Naive B cell (primary cell): ENCODE measurements around the gene IP6K1. TPM values are rescaled to one million over a fixed set of nuclear protein-coding genes. Genes with fewer than 3 reads are reported as not detected.

Source experiments
- ATAC-seq, 2 donors: fragments of 150-1000 bp; cut with Tn5 transposase; 2 replicates each; pipeline ENCODE4 v1.10.0; 2021; ENCODE audit warnings: low read depth in 2 of 2, mild to moderate bottlenecking in 2 of 2, moderate library complexity in 2 of 2
- DNase-seq: peaks from one replicate; pipeline ENCODE4 v3.0.0; 2022
- H3K27ac Mint-ChIP-seq, 6 donors: one replicate each; pipeline ENCODE4 v1.8.0; 2020 to 2022; ENCODE audit warnings: mild to moderate bottlenecking in 6 of 6, mixed read lengths in 6 of 6, moderate library complexity in 5 of 6, inconsistent platforms in 2 of 6
- H3K27me3 Mint-ChIP-seq, 3 donors: one replicate each; pipeline ENCODE4 v1.8.0; 2021 to 2022; ENCODE audit warnings: mixed read lengths in 3 of 3, mild to moderate bottlenecking in 1 of 3
- H3K36me3 Mint-ChIP-seq, 2 donors: one replicate each; pipeline ENCODE4 v1.8.0; 2020 to 2022; ENCODE audit warnings: mixed read lengths in 2 of 2, inconsistent platforms in 1 of 2, mild to moderate bottlenecking in 1 of 2
- H3K4me1 Mint-ChIP-seq, 3 donors: one replicate each; pipeline ENCODE4 v1.8.0; 2020 to 2022; ENCODE audit warnings: mixed read lengths in 3 of 3, inconsistent platforms in 1 of 3, mild to moderate bottlenecking in 1 of 3, moderate library complexity in 1 of 3
- H3K4me3 Mint-ChIP-seq, 8 donors: one replicate each; pipeline ENCODE4 v1.8.0; 2020 to 2022; ENCODE audit warnings: mild to moderate bottlenecking in 8 of 8, mixed read lengths in 8 of 8, moderate library complexity in 8 of 8, inconsistent platforms in 2 of 8
- H3K9me3 Mint-ChIP-seq, 7 donors: one replicate each; pipeline ENCODE4 v1.8.0; 2020 to 2022; ENCODE audit warnings: mixed read lengths in 7 of 7, mild to moderate bottlenecking in 5 of 7, inconsistent platforms in 2 of 7, moderate library complexity in 1 of 7
- polyA plus RNA-seq, 6 donors: library from polyadenylated mRNA; unstranded; fragments of 300-500 nt; fragmentation: Illumina TruSeq; gene quantifications; one replicate each; pipeline ENCODE4 v1.2.3, GENCODE V29; 2021; ENCODE audit warnings: low read depth in 6 of 6

Gene IP6K1
- polyA plus RNA-seq, 6 donors from 2014 or later, result 16.2 to 23.9 (median 21.3) TPM

GRCh38 chr3:49722896-49723295 is 63.4 kb downstream of the IP6K1 start:
- no peak for DNase-seq
- Mint-ChIP-seq H3K36me3 (no peaks in the 10 kb centered on the region), H3K27me3 (no peaks in the 10 kb centered on the region), H3K4me3 (peak overlapping the region; percentile 91 to 98 (median 95)), H3K9me3 (no peaks in the 10 kb centered on the region), H3K27ac (peak overlapping the region; percentile 97 to 100 (median 100)), H3K4me1 (peaks cover 45 to 68% (median 57%) of the 10 kb centered on the region in 3 donors)
- no peak for ATAC-seq

DNA sequence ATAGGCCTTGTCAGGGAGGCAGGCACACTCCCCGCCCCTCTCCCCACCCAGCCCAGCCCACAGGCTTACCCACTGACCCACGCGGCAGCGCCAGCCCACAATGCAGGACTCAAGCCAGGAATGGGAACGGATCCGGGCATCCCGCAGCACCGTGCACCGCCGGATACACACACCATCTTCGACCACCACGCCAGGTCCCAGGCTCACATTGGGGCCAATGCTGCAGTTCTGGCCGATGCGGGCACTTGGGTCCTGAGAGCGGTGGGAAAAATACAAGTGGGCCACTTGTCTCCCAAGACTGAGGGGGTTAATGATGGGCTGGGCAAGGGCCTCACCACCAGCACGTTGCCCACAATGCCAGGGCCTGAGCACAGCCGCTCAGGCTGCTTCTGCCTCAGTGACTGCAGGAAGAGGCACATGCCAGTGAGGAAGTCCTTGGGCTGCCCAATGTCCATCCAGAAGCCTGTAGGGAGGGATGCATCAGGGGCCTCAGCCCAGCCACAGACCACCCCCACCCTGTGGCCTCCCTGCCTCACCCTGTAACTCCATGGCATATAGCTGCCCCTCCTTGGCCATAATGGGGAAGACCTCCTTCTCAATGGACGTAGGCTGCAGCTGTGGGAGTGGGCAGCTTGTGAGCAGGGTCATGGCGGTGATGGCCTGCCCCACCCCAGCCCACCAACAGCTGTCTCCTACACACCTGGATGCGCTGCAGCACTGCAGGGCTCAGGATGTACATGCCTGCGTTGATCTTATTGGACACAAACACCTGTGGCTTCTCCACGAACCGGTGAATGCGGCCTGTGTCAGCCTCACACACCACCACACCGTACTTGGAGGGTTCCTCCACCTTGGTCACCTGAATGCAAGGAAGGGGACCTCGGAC is 64.2 kb downstream of the IP6K1 start:
- H3K36me3 Mint-ChIP-seq, result no peaks in the 10 kb centered on the region
- no peak for ATAC-seq
- peak overlapping the region in 5 of 6 donors; percentile 59 to 100 (median 97) for H3K27ac Mint-ChIP-seq
- H3K4me3 Mint-ChIP-seq, result peak overlapping the region; percentile 74 to 98 (median 95)
- peaks cover 41 to 60% (median 58%) of the 10 kb centered on the region in 3 donors for H3K4me1 Mint-ChIP-seq
- no peak for DNase-seq
- no peaks in the 10 kb centered on the region for H3K9me3 Mint-ChIP-seq
- no peaks in the 10 kb centered on the region for H3K27me3 Mint-ChIP-seq

DNA sequence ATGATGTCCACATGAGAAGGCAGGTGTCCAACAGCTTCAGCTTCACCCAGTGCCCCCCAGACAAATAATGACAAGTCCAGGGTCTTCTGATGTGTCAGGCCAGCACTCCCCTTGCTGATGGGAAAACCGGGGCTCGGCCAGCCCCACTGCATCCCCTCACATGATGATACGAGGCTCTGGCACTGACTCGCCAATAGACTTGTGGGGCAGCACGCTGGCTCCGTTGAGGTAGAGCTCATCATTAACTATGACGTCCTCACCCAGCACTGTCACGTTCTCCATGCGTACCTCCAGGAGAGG is 64.8 kb downstream of the IP6K1 start:
- peaks cover 41 to 60% (median 57%) of the 10 kb centered on the region in 3 donors for H3K4me1 Mint-ChIP-seq
- H3K27ac Mint-ChIP-seq, result peak overlapping the region in 2 of 6 donors; percentile 91 to 100

DNA sequence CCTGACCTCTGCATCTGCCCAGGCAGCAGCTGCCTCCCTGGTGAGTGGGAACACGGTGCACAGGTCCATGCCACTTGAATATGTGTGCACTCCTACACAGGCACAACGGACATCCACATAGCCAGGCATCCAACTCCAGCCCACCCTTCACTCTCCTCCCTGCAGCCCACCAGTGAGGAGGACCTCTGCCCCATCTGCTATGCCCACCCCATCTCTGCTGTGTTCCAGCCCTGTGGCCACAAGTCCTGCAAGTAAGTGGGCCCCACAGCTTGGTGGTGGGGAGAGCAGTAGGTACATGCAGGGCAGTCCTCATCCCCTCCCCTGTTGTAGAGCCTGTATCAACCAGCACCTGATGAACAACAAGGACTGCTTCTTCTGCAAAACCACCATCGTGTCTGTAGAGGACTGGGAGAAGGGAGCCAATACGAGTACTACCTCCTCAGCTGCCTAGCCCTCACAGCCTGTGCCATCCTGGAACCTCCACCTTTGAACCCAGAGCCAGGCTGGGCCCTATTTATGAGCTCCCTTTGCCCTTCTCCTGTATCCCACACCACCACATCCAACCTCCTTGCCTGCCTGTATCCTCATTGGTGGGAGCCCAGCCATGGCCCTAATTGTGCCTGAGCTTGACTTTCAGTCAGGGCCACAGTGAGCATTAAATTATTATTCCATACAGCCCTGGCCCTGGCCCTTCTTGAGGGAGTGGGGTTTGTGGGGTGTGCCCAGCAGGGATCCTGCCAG is 65.3 kb downstream of the IP6K1 start:
- peak overlapping the region in 4 of 6 donors; percentile 34 to 91 (median 66) for H3K27ac Mint-ChIP-seq
- peak overlapping the region in 6 of 8 donors; percentile 2 to 93 (median 50) for H3K4me3 Mint-ChIP-seq
- ATAC-seq (no peak), DNase-seq (no peak)
- H3K27me3 Mint-ChIP-seq, result no peaks in the 10 kb centered on the region
- peaks cover 41 to 60% (median 57%) of the 10 kb centered on the region in 3 donors for H3K4me1 Mint-ChIP-seq
- no peaks in the 10 kb centered on the region for H3K9me3 Mint-ChIP-seq
- H3K36me3 Mint-ChIP-seq, result no peaks in the 10 kb centered on the region

More for the DNA sequence above, 64.8 kb downstream of the IP6K1 start:
- H3K4me3 Mint-ChIP-seq, result peak overlapping the region in 5 of 8 donors; percentile 20 to 93 (median 66)
- no peaks in the 10 kb centered on the region for H3K36me3 Mint-ChIP-seq
- H3K9me3 Mint-ChIP-seq, result no peaks in the 10 kb centered on the region
- ATAC-seq (no peak), DNase-seq (no peak)
- H3K27me3 Mint-ChIP-seq, result no peaks in the 10 kb centered on the region

- peak; percentile 92 for DNase-seq
- H3K4me1 Mint-ChIP-seq, result peaks cover 36 to 51% (median 48%) of the 10 kb centered on the region in 3 donors
- H3K36me3 Mint-ChIP-seq, result no peaks in the 10 kb centered on the region
- no peaks in the 10 kb centered on the region for H3K27me3 Mint-ChIP-seq
- no peaks in the 10 kb centered on the region for H3K9me3 Mint-ChIP-seq
- H3K27ac Mint-ChIP-seq, result peak within 1 kb of the TSS; percentile 89 to 99 (median 96)
- peak; percentile 65 for ATAC-seq
- peak within 1 kb of the TSS; percentile 86 to 97 (median 95) for H3K4me3 Mint-ChIP-seq
These were observed 67.0 kb downstream of the IP6K1 start, which contains the start of gene AMIGO3 for GRCh38 chr3:49719214-49719884. TSS of gene AMIGO3 (minus strand) at chr3:49719684. CDS start at chr3:49719465, 219 bp downstream.

DNA sequence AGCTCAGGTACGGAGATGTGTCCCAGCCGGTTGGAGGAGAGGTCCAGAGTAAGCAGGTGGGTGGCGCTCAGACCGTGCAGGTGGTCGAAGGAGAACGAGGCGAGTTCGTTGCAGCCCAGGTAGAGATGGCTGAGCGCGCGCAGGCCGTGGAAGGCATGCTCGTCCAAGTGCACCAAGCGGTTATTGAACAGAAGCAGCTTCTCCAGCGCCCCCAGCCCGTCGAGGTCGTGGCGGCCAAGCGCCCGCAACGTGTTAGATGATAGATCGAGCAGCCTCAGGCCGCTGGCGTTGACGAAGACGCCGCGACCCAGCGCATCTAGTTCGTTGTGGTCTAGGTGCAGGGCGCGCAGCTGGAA is 67.5 kb downstream of the IP6K1 start:
- H3K4me1 Mint-ChIP-seq, result peaks cover 36 to 49% (median 43%) of the 10 kb centered on the region in 3 donors
- no peaks in the 10 kb centered on the region for H3K27me3 Mint-ChIP-seq
- H3K9me3 Mint-ChIP-seq, result no peaks in the 10 kb centered on the region
- peak overlapping the region; percentile 86 to 97 (median 95) for H3K4me3 Mint-ChIP-seq
- DNase-seq (no peak), ATAC-seq (no peak)
- peak overlapping the region in 5 of 6 donors; percentile 42 to 99 (median 95) for H3K27ac Mint-ChIP-seq
- H3K36me3 Mint-ChIP-seq, result no peaks in the 10 kb centered on the region

GRCh38 chr3:49717959-49718857 is 68.1 kb downstream of the IP6K1 start:
- no peaks in the 10 kb centered on the region for H3K27me3 Mint-ChIP-seq
- DNase-seq (no peak), ATAC-seq (no peak)
- no peaks in the 10 kb centered on the region for H3K9me3 Mint-ChIP-seq
- H3K4me1 Mint-ChIP-seq, result peaks cover 34 to 47% (median 39%) of the 10 kb centered on the region in 3 donors
- peak overlapping the region in 2 of 6 donors; percentile 42 to 95 for H3K27ac Mint-ChIP-seq
- H3K36me3 Mint-ChIP-seq, result no peaks in the 10 kb centered on the region
- H3K4me3 Mint-ChIP-seq, result peak overlapping the region; percentile 86 to 97 (median 95)

DNA sequence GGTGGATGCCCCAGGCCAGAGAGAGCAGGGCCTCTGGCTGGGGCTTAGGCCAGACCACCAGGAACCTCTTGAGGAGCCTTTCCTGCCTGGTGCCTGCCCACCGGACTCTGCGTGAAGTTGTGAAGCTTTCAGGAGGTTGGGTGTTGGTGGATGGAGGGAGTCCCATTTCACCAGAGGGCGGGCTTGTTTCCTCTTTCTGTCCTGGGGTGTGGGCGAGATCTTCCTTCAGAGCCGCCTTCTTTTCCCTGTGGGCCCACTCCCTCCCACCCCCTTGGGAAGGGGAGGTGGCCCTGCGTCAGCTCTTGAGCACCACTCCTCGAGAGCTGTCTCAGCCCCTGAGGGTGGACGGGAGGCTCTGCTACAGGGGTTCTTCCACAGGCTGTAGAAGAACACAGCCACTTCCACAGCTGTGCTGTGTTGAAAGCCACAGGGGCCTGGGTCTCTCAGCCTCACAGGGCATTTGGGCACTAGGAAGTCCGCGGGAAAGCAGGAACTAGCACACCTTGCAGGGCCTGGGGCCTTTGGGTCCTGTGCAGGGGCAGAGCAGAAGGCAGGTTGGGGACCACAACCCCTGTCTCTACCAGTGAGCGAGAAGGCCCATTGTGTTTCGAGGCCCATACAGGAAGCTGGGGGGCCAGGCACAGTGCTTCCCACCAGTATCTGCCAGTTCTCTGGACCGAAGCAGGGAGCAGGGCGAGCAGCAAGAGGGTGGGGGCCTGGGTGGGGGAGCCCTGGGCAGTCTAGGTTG is 69.0 kb downstream of the IP6K1 start:
- no peaks in the 10 kb centered on the region for H3K27me3 Mint-ChIP-seq
- no peak for ATAC-seq
- no peaks in the 10 kb centered on the region for H3K9me3 Mint-ChIP-seq
- peaks cover 26 to 39% (median 31%) of the 10 kb centered on the region in 3 donors for H3K4me1 Mint-ChIP-seq
- peak overlapping the region in 1 of 6 donors; percentile 69 for H3K27ac Mint-ChIP-seq
- peak overlapping the region in 7 of 8 donors; percentile 5 to 72 (median 47) for H3K4me3 Mint-ChIP-seq
- H3K36me3 Mint-ChIP-seq, result no peaks in the 10 kb centered on the region
- DNase-seq, result no peak

DNA sequence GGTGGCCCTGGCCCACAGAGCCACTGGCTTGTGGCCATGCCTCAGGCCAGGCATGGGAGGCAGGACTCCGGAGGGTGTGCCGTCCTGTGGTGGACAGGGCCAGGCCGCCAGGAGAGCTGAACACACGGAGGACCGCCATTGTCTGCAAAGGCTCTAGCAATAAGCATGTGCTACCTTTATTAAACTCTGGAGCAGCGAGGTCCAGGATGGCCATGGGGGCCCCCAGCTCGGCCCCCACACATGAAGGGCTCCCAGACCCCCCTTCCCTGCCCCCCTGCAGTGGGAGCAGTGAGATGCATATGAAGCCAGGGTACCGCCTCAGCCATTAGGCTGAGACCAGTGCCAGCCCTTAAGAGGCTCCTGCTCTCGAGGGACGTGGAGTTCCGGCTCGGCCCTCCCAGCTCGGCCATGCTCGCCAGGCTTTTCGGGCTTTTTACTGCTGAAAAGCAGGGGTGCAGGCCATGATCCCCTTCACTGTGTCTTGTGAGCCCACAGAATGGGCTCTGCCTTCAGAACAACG is 69.6 kb downstream of the IP6K1 start:
- ATAC-seq (no peak), DNase-seq (no peak)
- Mint-ChIP-seq H3K4me1 (peaks cover 26 to 37% (median 29%) of the 10 kb centered on the region in 3 donors), H3K27me3 (no peaks in the 10 kb centered on the region), H3K36me3 (no peaks in the 10 kb centered on the region), H3K4me3 (no peak overlapping the region), H3K27ac (no peak overlapping the region), H3K9me3 (no peaks in the 10 kb centered on the region)

DNA sequence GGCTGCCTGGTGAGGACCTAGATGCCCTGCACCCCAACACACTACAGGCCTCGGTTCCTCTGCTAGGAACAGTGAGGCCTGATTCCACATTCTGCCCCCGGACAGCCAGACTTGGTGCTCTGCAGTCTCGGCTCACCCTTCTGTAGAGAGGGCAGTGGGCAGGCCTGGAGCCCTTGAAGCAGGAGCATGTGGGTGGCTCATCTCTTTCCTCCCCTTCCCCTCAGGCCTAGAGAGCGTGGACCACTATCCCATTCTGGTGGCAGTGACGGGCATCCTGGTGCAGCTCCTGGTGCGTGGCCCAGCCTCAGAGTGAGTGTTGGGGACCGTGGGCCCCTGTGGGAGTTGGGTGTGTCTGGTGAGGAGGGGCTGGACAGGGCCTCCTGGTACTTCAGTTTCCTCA is 70.2 kb downstream of the IP6K1 start:
- ATAC-seq (no peak), DNase-seq (no peak)
- no peaks in the 10 kb centered on the region for H3K9me3 Mint-ChIP-seq
- H3K27ac Mint-ChIP-seq, result peak overlapping the region in 1 of 6 donors; percentile 52
- H3K27me3 Mint-ChIP-seq, result no peaks in the 10 kb centered on the region
- no peaks in the 10 kb centered on the region for H3K36me3 Mint-ChIP-seq
- H3K4me3 Mint-ChIP-seq, result peak overlapping the region in 1 of 8 donors; percentile 40
- peaks cover 25 to 36% (median 26%) of the 10 kb centered on the region in 3 donors for H3K4me1 Mint-ChIP-seq

DNA sequence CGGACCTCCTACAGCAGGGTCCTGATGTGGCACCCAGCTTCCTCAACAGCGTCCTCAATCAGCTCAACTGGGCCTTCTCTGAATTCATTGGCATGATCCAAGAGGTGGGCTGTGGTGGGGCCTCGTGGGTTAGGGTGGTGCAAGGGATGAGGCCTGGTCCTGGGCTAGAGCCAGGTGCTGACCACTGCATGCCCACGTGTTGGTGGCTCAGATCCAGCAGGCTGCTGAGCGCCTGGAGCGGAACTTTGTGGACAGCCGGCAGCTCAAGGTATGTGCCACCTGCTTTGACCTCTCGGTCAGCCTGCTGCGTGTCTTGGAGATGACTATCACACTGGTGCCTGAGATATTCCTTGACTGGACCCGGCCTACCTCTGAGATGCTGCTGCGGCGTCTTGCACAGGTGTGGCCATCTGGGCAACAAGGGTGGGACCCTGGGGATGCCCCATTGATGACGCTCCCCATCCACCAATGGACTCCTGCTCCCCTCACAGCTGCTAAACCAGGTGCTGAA is 70.7 kb downstream of the IP6K1 start:
- no peaks in the 10 kb centered on the region for H3K9me3 Mint-ChIP-seq
- H3K36me3 Mint-ChIP-seq, result no peaks in the 10 kb centered on the region
- no peaks in the 10 kb centered on the region for H3K27me3 Mint-ChIP-seq
- H3K27ac Mint-ChIP-seq, result peak overlapping the region in 1 of 6 donors; percentile 36
- H3K4me3 Mint-ChIP-seq, result no peak overlapping the region
- ATAC-seq, result no peak
- DNase-seq, result no peak
- peaks cover 20 to 31% (median 22%) of the 10 kb centered on the region in 3 donors for H3K4me1 Mint-ChIP-seq
